K562 (cell line): ENCODE data around the gene HIVEP2. TPM values are rescaled to one million over a fixed set of nuclear protein-coding genes. Genes with fewer than 3 reads are reported as not detected.

Experiments used
- ARID2 ChIP-seq: fragments of 450-650 bp; IDR thresholded peaks from 2 replicates; pipeline ENCODE4 v1.6.1; 2017; ENCODE audit warnings: antibody characterized with exemption, mild to moderate bottlenecking
- BACH1 ChIP-seq: fragments of 200-800 bp; sonication (Bioruptor generic); IDR thresholded peaks from 2 replicates; pipeline ENCODE4 v1.6.1; 2016; ENCODE audit warnings: missing genetic modification characterization, missing compliant biosample characterization
- BCL6 ChIP-seq: fragments of 250-450 bp; sonication (Bioruptor Pico); IDR thresholded peaks from 2 replicates; pipeline ENCODE4 v1.4.0; 2020
- CHD1 ChIP-seq: fragments of 200-600 bp; sonication (generic); IDR thresholded peaks from one replicate; pipeline ENCODE4 v1.6.1; 2012; ENCODE audit warnings: mild to moderate bottlenecking, moderate library complexity, low read length, inconsistent platforms
- EZH2 ChIP-seq: IDR thresholded peaks from 2 replicates; pipeline ENCODE4 v1.6.1; 2012; ENCODE audit warnings: low read depth, mild to moderate bottlenecking, inconsistent platforms, low read length, borderline replicate concordance
- KDM2B ChIP-seq: fragments of 250-450 bp; sonication (Bioruptor Pico); IDR thresholded peaks from 2 replicates; pipeline ENCODE4 v1.8.0; 2021; ENCODE audit warnings: mild to moderate bottlenecking, moderate library complexity
- MAZ ChIP-seq, 2 experiments: fragments of 450-650 bp in 1 of 2; sonication (generic) in 1 of 2; formaldehyde crosslinking; IDR thresholded peaks in 1 of 2; conservative IDR thresholded peaks in 1 of 2; 2 replicates each; pipeline versions ENCODE4 v1.4.0 to v1.5.0; 2020; ENCODE audit warnings: mild to moderate bottlenecking in 1 of 2, missing genetic modification reagents in 1 of 2
- MCM3 ChIP-seq: fragments of 450-650 bp; IDR thresholded peaks from 2 replicates; pipeline ENCODE4 v1.6.1; 2016
- PCBP1 ChIP-seq: fragments of 200-400 bp; formaldehyde crosslinking; IDR thresholded peaks from 2 replicates; pipeline ENCODE4 v1.6.1; 2018; ENCODE audit warnings: mild to moderate bottlenecking, low read depth, low read length; ENCODE audit not compliant: poor library complexity, severe bottlenecking
- RBBP5 ChIP-seq: fragments of 200-600 bp; sonication (generic); IDR thresholded peaks from 2 replicates; pipeline ENCODE4 v1.6.1; 2012; ENCODE audit warnings: borderline replicate concordance, mild to moderate bottlenecking, low read length, control low read depth, inconsistent platforms; ENCODE audit not compliant: insufficient read depth, poor library complexity, severe bottlenecking
- RFX5 ChIP-seq: IDR thresholded peaks from 2 replicates; pipeline ENCODE4 v1.6.1; 2011; ENCODE audit warnings: low read depth, mild to moderate bottlenecking, improper control_type of control experiment, low read length
- SMAD4 ChIP-seq: fragments of 250-450 bp; sonication (Bioruptor Pico); conservative IDR thresholded peaks from 2 replicates; pipeline ENCODE4 v1.8.0; 2021; ENCODE audit warnings: inconsistent platforms, mild to moderate bottlenecking, moderate library complexity
- ZFX ChIP-seq: sonication (generic); formaldehyde crosslinking; IDR thresholded peaks from 2 replicates; pipeline ENCODE4 v1.8.0; 2022; ENCODE audit warnings: mild to moderate bottlenecking, missing genetic modification reagents, moderate library complexity
- ZNF24 ChIP-seq: fragments of 450-650 bp; IDR thresholded peaks from 2 replicates; pipeline ENCODE4 v1.6.1; 2016
- ZNF551 ChIP-seq: fragments of 250-450 bp; sonication (Bioruptor Pico); IDR thresholded peaks from 2 replicates; pipeline ENCODE4 v1.5.0; 2021; ENCODE audit warnings: mild to moderate bottlenecking, moderate library complexity
- polyA plus RNA-seq, 8 experiments: library from polyadenylated mRNA; depleted of rRNA in 4 of 8; stranded (reverse) in 5 of 8; unstranded in 3 of 8; fragments of >200 nt; fragmentation: Nextera tagmentation in 2 of 8; fragmentation: Illumina TruSeq in 1 of 8; extraction: Ambion mirVana in 2 of 8; extraction: Trizol in 1 of 8; gene quantifications; 2 replicates each; pipeline versions ENCODE4 v1.2.1 to v1.2.3, GENCODE V29; 2011 to 2014; ENCODE audit warnings: inconsistent platforms in 1 of 8, missing spikeins in 1 of 8
- total RNA-seq, 7 experiments: library from RNA; depleted of rRNA in 6 of 7; stranded (reverse); fragments of >200 nt in 6 of 7; fragmentation: Illumina TruSeq in 2 of 7; extraction: Trizol in 2 of 7; gene quantifications; 2 replicates each; pipeline versions ENCODE4 v1.2.1 to v1.2.3, GENCODE V29; 2011 to 2021; ENCODE audit warnings: low replicate concordance in 1 of 7
- TF ChIP-seq, protein P1 (sequence below): IDR thresholded peaks from 2 replicates; pipeline ENCODE4 v1.6.1; 2012; ENCODE audit warnings: low read depth, low read length, improper control_type of control experiment, borderline replicate concordance
- TF ChIP-seq, protein P2 (sequence below): IDR thresholded peaks from 3 replicates; pipeline ENCODE4 v1.6.1; 2011; ENCODE audit warnings: borderline replicate concordance, mild to moderate bottlenecking; ENCODE audit not compliant: insufficient read length, insufficient read depth
- TF ChIP-seq, protein P3 (sequence below): sonication (generic); formaldehyde crosslinking; IDR thresholded peaks from 2 replicates; pipeline ENCODE4 v1.8.1; 2023; ENCODE audit warnings: missing genetic modification reagents, mild to moderate bottlenecking, borderline replicate concordance
- TF ChIP-seq, protein P4 (sequence below): fragments of 450-650 bp; IDR thresholded peaks from 2 replicates; pipeline ENCODE4 v1.6.1; 2016

The HIVEP2 gene
- total and polyA plus RNA-seq, 9 of the 15 experiments (the other 6 are each of a cell fraction or from before 2014, with no cell fraction given) = under 0.01 to 1.2 (median 0.31) TPM

DNA sequence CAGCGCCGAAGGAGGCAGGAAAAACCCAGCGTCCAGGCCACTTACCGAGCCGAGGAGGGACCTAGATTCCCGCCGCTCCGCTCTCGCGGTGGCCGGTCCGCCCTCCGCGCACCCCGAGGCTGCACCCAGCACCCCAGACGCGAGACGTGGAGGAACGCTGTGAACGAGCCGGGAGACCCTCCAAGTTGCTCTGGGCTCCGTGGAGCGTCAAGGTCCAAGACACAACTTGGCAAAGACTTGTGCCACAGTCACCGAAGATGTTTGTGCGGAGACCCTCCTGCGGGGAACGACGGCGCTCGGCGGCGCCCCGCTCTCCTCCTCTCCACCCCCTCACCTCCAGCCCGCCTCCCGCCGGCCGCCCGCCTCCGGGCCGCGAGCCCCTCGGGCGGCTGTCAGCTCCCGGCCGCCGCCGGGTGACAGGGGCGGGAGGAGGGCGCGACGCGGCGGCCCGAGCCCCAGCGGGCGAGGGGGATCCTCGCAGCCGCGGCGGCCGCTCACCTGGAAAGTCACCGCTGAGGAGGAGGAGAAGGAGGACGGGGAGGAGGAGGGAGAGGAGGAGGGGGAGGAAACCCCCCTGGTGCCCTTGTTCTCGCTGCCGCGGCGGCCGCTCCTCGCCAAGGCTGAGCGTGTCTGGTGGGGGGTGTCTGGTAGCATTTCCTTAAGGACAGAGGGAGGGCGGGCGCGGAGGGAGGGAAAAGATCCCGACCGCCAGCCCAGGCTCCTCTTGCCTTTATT, 637 bp upstream of the HIVEP2 start (continued):
- TF ChIP-seq RBBP5 (peak; percentile 66), ZNF24 (no peak), SMAD4 (CRISPR knock-in tag) (0 out of 2 replicates have a peak, but pooled peaks have one; percentile 19), BCL6 (CRISPR knock-in tag) (no peak), ZFX (CRISPR knock-in tag) (peak; percentile 56), MAZ (CRISPR knock-in tag; conservative IDR thresholded peaks at IDR 0.05 in 1 of 2, IDR thresholded peaks at IDR 0.05 in 1 of 2) (peak in 1 of 2 experiments; percentile 8; a peak in 1 of 4 replicates), KDM2B (peak; percentile 20; the same call in 1 of the 2 replicates), BACH1 (tag) (no peak), EZH2 (peak; percentile 91; the same call in 1 of the 2 replicates), MCM3 (no peak), ARID2 (no peak), ZNF551 (CRISPR knock-in tag) (no peak), PCBP1 (peak; percentile 92), RFX5 (no peak), CHD1 (peak; percentile 84)
- TF ChIP-seq, protein P1, sequence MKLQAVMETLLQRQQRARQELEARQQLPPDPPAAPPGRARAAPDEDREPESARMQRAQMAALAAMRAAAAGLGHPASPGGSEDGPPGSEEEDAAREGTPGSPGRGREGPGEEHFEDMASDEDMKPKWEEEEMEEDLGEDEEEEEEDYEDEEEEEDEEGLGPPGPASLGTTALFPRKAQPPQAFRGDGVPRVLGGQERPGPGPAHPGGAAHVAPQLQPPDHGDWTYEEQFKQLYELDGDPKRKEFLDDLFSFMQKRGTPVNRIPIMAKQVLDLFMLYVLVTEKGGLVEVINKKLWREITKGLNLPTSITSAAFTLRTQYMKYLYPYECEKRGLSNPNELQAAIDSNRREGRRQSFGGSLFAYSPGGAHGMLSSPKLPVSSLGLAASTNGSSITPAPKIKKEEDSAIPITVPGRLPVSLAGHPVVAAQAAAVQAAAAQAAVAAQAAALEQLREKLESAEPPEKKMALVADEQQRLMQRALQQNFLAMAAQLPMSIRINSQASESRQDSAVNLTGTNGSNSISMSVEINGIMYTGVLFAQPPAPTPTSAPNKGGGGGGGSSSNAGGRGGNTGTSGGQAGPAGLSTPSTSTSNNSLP = no peak
- TF ChIP-seq, protein P2, sequence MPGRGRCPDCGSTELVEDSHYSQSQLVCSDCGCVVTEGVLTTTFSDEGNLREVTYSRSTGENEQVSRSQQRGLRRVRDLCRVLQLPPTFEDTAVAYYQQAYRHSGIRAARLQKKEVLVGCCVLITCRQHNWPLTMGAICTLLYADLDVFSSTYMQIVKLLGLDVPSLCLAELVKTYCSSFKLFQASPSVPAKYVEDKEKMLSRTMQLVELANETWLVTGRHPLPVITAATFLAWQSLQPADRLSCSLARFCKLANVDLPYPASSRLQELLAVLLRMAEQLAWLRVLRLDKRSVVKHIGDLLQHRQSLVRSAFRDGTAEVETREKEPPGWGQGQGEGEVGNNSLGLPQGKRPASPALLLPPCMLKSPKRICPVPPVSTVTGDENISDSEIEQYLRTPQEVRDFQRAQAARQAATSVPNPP = no peak
- TF ChIP-seq, protein P3, sequence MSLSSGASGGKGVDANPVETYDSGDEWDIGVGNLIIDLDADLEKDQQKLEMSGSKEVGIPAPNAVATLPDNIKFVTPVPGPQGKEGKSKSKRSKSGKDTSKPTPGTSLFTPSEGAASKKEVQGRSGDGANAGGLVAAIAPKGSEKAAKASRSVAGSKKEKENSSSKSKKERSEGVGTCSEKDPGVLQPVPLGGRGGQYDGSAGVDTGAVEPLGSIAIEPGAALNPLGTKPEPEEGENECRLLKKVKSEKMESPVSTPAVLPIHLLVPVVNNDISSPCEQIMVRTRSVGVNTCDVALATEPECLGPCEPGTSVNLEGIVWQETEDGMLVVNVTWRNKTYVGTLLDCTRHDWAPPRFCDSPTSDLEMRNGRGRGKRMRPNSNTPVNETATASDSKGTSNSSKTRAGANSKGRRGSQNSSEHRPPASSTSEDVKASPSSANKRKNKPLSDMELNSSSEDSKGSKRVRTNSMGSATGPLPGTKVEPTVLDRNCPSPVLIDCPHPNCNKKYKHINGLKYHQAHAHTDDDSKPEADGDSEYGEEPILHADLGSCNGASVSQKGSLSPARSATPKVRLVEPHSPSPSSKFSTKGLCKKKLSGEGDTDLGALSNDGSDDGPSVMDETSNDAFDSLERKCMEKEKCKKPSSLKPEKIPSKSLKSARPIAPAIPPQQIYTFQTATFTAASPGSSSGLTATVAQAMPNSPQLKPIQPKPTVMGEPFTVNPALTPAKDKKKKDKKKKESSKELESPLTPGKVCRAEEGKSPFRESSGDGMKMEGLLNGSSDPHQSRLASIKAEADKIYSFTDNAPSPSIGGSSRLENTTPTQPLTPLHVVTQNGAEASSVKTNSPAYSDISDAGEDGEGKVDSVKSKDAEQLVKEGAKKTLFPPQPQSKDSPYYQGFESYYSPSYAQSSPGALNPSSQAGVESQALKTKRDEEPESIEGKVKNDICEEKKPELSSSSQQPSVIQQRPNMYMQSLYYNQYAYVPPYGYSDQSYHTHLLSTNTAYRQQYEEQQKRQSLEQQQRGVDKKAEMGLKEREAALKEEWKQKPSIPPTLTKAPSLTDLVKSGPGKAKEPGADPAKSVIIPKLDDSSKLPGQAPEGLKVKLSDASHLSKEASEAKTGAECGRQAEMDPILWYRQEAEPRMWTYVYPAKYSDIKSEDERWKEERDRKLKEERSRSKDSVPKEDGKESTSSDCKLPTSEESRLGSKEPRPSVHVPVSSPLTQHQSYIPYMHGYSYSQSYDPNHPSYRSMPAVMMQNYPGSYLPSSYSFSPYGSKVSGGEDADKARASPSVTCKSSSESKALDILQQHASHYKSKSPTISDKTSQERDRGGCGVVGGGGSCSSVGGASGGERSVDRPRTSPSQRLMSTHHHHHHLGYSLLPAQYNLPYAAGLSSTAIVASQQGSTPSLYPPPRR (CRISPR knock-in tag) = no peak
- TF ChIP-seq, protein P4, sequence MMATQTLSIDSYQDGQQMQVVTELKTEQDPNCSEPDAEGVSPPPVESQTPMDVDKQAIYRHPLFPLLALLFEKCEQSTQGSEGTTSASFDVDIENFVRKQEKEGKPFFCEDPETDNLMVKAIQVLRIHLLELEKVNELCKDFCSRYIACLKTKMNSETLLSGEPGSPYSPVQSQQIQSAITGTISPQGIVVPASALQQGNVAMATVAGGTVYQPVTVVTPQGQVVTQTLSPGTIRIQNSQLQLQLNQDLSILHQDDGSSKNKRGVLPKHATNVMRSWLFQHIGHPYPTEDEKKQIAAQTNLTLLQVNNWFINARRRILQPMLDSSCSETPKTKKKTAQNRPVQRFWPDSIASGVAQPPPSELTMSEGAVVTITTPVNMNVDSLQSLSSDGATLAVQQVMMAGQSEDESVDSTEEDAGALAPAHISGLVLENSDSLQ = no peak
